ENCODE results near the gene C20orf202. TPM values are rescaled to one million over a fixed set of nuclear protein-coding genes. Genes with fewer than 3 reads are reported as not detected.

Gene C20orf202
- polyA plus RNA-seq, 1 experiment, result not detected

GRCh38 chr20:1204113-1204512, 859 bp downstream of the C20orf202 start:
- Histone ChIP-seq H3K4me3 (ENCODE audit: low read depth, low read length) (no peak overlapping the region), H3K9me3 (ENCODE audit: control insufficient read depth, insufficient read depth, low read length) (no peaks in the 10 kb centered on the region), H3K27ac (ENCODE audit: low read depth, low read length) (no peak overlapping the region), H3K27me3 (ENCODE audit: control insufficient read depth, insufficient read depth, low read length) (peaks cover 47% of the 10 kb centered on the region)
- TF ChIP-seq CTCF (IDR thresholded peaks at IDR 0.05; ENCODE audit: low read depth, low read length), result no peak
- POLR2A ChIA-PET, result no interaction called here
- CTCF ChIA-PET, result interaction anchor here (0.5 to 1.4 kb wide), 2 partner anchors 9 to 300 kb away, joined by 3 to 5 read pairs; no protein-coding TSS in a partner anchor
- no peak for DNase-seq (ENCODE audit: low read depth, low spot score)

GRCh38 chr20:1204576-1204975, 1.3 kb downstream of the C20orf202 start:
- DNase-seq (ENCODE audit: low read depth, low spot score), result no peak
- CTCF ChIA-PET, result interaction anchor here (1.4 kb wide), 1 partner anchor 8 kb away, joined by 5 read pairs; no protein-coding TSS in a partner anchor
- POLR2A ChIA-PET, result no interaction called here
- H3K9me3 ChIP-seq (ENCODE audit: control insufficient read depth, insufficient read depth, low read length), result no peaks in the 10 kb centered on the region
- H3K27ac ChIP-seq (ENCODE audit: low read depth, low read length), result no peak overlapping the region
- no peak for TF ChIP-seq CTCF (IDR thresholded peaks at IDR 0.05; ENCODE audit: low read depth, low read length)
- peaks cover 51% of the 10 kb centered on the region for H3K27me3 ChIP-seq (ENCODE audit: control insufficient read depth, insufficient read depth, low read length)
- no peak overlapping the region for H3K4me3 ChIP-seq (ENCODE audit: low read depth, low read length)

GRCh38 chr20:1205802-1206201, 2.5 kb downstream of the C20orf202 start:
- no peak for TF ChIP-seq CTCF (IDR thresholded peaks at IDR 0.05; ENCODE audit: low read depth, low read length)
- Histone ChIP-seq H3K9me3 (ENCODE audit: control insufficient read depth, insufficient read depth, low read length) (no peaks in the 10 kb centered on the region), H3K27ac (ENCODE audit: low read depth, low read length) (no peak overlapping the region), H3K27me3 (ENCODE audit: control insufficient read depth, insufficient read depth, low read length) (peaks cover 54% of the 10 kb centered on the region), H3K4me3 (ENCODE audit: low read depth, low read length) (no peak overlapping the region)
- ChIA-PET CTCF (interaction anchor here (0.6 to 1.2 kb wide), 3 partner anchors 16 to 334 kb away, joined by 3 read pairs; no protein-coding TSS in a partner anchor), POLR2A (interaction anchor here (0.5 kb wide), 1 partner anchor 376 kb away, joined by 6 read pairs; no protein-coding TSS in a partner anchor)
- DNase-seq (ENCODE audit: low read depth, low spot score), result no peak

GRCh38 chr20:1206366-1207148, 3.3 kb downstream of the C20orf202 start:
- H3K9me3 ChIP-seq (ENCODE audit: control insufficient read depth, insufficient read depth, low read length), result no peaks in the 10 kb centered on the region
- no peak overlapping the region for H3K27ac ChIP-seq (ENCODE audit: low read depth, low read length)
- DNase-seq (ENCODE audit: low read depth, low spot score), result no peak
- H3K4me3 ChIP-seq (ENCODE audit: low read depth, low read length), result no peak overlapping the region
- peaks cover 49% of the 10 kb centered on the region for H3K27me3 ChIP-seq (ENCODE audit: control insufficient read depth, insufficient read depth, low read length)
- ChIA-PET CTCF (interaction anchor here (0.5 to 0.6 kb wide), 3 partner anchors 17 to 333 kb away, joined by 3 read pairs; no protein-coding TSS in a partner anchor), POLR2A (interaction anchor here (0.5 kb wide), 1 partner anchor 377 kb away, joined by 6 read pairs; no protein-coding TSS in a partner anchor)
- TF ChIP-seq CTCF (IDR thresholded peaks at IDR 0.05; ENCODE audit: low read depth, low read length), result no peak

GRCh38 chr20:1207293-1207878, 4.1 kb downstream of the C20orf202 start:
- H3K9me3 ChIP-seq (ENCODE audit: control insufficient read depth, insufficient read depth, low read length), result no peaks in the 10 kb centered on the region
- H3K27me3 ChIP-seq (ENCODE audit: control insufficient read depth, insufficient read depth, low read length), result peaks cover 50% of the 10 kb centered on the region
- H3K4me3 ChIP-seq (ENCODE audit: low read depth, low read length), result no peak overlapping the region
- no peak for DNase-seq (ENCODE audit: low read depth, low spot score)
- POLR2A ChIA-PET, result no interaction called here
- no peak overlapping the region for H3K27ac ChIP-seq (ENCODE audit: low read depth, low read length)
- CTCF ChIA-PET, result no interaction called here
- no peak for TF ChIP-seq CTCF (IDR thresholded peaks at IDR 0.05; ENCODE audit: low read depth, low read length)
